Caco-2 (cell line): Measurements from ENCODE around the gene STK36. TPM values are rescaled to one million over a fixed set of nuclear protein-coding genes. Genes with fewer than 3 reads are reported as not detected.

Experiments
- BruUV-seq: library from RNA; stranded (reverse); fragments of 400-500 nt; replicated peaks from 2 replicates; lab custom pipeline; 2021; lab: Mats Ljungman, UMichigan
- CTCF ChIA-PET: fragments of 300-600 bp; sonication (Branson Sonifier 250); formaldehyde crosslinking; loops from one replicate; lab custom pipeline; 2022; ENCODE audit warnings: antibody characterized with exemption; lab: Charles Lee
- POLR2A ChIA-PET: fragments of 300-600 bp; sonication (Branson Sonifier 250); formaldehyde crosslinking; loops from one replicate; lab custom pipeline; 2022; ENCODE audit warnings: antibody characterized with exemption; lab: Charles Lee
- DNase-seq, 2 experiments: peaks; one replicate each; pipeline versions ENCODE4 v3.0.0 to v3.0.0-alpha.2; 2020 to 2022
- H3K27me3 ChIP-seq: replicated peaks from 2 replicates; pipeline ENCODE4 v1.6.0; 2011; ENCODE audit warnings: low read length; ENCODE audit not compliant: control insufficient read depth, insufficient read depth
- H3K36me3 ChIP-seq: 2 replicates; pipeline ENCODE4 v1.5.1; 2011; ENCODE audit warnings: low read length; ENCODE audit not compliant: control insufficient read depth, insufficient read depth
- H3K4me1 ChIP-seq: fragments of 250-450 bp; sonication (Bioruptor Pico); 2 replicates; pipeline ENCODE4 v1.5.1; 2020; ENCODE audit warnings: mild to moderate bottlenecking
- H3K4me3 ChIP-seq: 2 replicates; pipeline ENCODE4 v1.5.1; 2011; ENCODE audit warnings: low read depth, mild to moderate bottlenecking, control low read depth, low read length
- H3K9me3 ChIP-seq: fragments of 250-450 bp; sonication (Bioruptor Pico); 2 replicates; pipeline ENCODE4 v1.5.1; 2020; ENCODE audit warnings: mild to moderate bottlenecking, moderate library complexity
- H3K27ac Mint-ChIP-seq: one replicate; pipeline ENCODE4 v1.8.0; 2022; ENCODE audit warnings: mixed read lengths; ENCODE audit not compliant: unreplicated experiment
- H3K27me3 Mint-ChIP-seq: one replicate; pipeline ENCODE4 v1.8.0; 2022; ENCODE audit warnings: mixed read lengths; ENCODE audit not compliant: insufficient read depth, unreplicated experiment
- H3K36me3 Mint-ChIP-seq: one replicate; pipeline ENCODE4 v1.8.0; 2022; ENCODE audit warnings: mild to moderate bottlenecking, mixed read lengths; ENCODE audit not compliant: insufficient read depth, unreplicated experiment
- H3K4me1 Mint-ChIP-seq: one replicate; pipeline ENCODE4 v1.8.0; 2022; ENCODE audit warnings: low read depth, mixed read lengths; ENCODE audit not compliant: unreplicated experiment
- H3K4me3 Mint-ChIP-seq: one replicate; pipeline ENCODE4 v1.8.0; 2022; ENCODE audit warnings: mild to moderate bottlenecking, moderate library complexity, mixed read lengths; ENCODE audit not compliant: unreplicated experiment
- H3K9me3 Mint-ChIP-seq: one replicate; pipeline ENCODE4 v1.8.0; 2022; ENCODE audit warnings: mixed read lengths; ENCODE audit not compliant: unreplicated experiment
- intact Hi-C: fragments of 100-400 bp; cut with micrococcal nuclease; formaldehyde crosslinking; loops from one replicate; pipeline ENCODE4 v1.10.0; 2022; ENCODE audit not compliant: unreplicated experiment
- total RNA-seq: library from RNA; stranded (reverse); gene quantifications from 2 replicates; pipeline ENCODE4 v1.2.3, GENCODE V29; 2022
- TF ChIP-seq, protein P1 (sequence below), 2 experiments: fragments of 200-600 bp in 1 of 2; IDR thresholded peaks; 1 replicate in 1 of 2; 2 replicates in 1 of 2; pipeline versions ENCODE4 v1.5.1 to v1.8.0; 2011 to 2022; ENCODE audit warnings: antibody characterized with exemption in 1 of 2, control low read depth in 1 of 2, inconsistent platforms in 1 of 2, low read depth in 1 of 2, low read length in 1 of 2, mild to moderate bottlenecking in 1 of 2, moderate library complexity in 1 of 2; ENCODE audit not compliant: insufficient read depth in 1 of 2, severe bottlenecking in 1 of 2, unreplicated experiment in 1 of 2

Gene STK36
- total RNA-seq, 1 experiment from 2014 or later = 44.1 TPM

DNA sequence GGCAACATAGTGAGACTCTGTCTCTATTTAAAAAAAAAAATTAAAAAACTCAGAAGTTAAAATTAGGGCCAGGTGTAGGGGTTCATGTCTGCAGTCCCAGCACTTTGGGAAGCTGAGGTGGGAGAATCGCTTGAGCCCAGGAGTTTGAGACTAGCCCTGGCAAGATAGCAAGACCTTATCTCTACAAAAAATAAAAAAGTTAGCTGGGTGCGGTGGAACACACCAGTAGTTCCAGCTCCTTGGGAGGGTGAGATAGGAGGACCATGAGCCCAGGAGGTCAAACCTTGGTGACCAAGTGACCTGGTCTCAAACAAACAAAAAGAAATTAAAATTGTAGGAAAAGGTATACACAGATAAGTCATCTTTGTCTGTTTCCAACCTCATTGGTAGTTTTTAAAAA is 50.0 kb downstream of the STK36 start:
- no peaks in the 10 kb centered on the region for H3K9me3 Mint-ChIP-seq
- Histone ChIP-seq H3K4me3 (no peak overlapping the region), H3K4me1 (no peaks in the 10 kb centered on the region; the same call in 1 of the 2 replicates), H3K27me3 (no peaks in the 10 kb centered on the region), H3K36me3 (no peaks in the 10 kb centered on the region), H3K9me3 (peaks cover 11% of the 10 kb centered on the region)
- no TSS peak for BruUV-seq
- intact Hi-C loops = no loop called here
- H3K27me3 Mint-ChIP-seq = no peaks in the 10 kb centered on the region
- H3K36me3 Mint-ChIP-seq = peaks cover 25% of the 10 kb centered on the region
- POLR2A ChIA-PET = no interaction called here
- TF ChIP-seq, protein P1, sequence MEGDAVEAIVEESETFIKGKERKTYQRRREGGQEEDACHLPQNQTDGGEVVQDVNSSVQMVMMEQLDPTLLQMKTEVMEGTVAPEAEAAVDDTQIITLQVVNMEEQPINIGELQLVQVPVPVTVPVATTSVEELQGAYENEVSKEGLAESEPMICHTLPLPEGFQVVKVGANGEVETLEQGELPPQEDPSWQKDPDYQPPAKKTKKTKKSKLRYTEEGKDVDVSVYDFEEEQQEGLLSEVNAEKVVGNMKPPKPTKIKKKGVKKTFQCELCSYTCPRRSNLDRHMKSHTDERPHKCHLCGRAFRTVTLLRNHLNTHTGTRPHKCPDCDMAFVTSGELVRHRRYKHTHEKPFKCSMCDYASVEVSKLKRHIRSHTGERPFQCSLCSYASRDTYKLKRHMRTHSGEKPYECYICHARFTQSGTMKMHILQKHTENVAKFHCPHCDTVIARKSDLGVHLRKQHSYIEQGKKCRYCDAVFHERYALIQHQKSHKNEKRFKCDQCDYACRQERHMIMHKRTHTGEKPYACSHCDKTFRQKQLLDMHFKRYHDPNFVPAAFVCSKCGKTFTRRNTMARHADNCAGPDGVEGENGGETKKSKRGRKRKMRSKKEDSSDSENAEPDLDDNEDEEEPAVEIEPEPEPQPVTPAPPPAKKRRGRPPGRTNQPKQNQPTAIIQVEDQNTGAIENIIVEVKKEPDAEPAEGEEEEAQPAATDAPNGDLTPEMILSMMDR (IDR thresholded peaks at IDR 0.05; ENCODE audit: insufficient read depth in 1 of 2, low read depth in 1 of 2, low read length in 1 of 2, severe bottlenecking in 1 of 2, unreplicated experiment in 1 of 2) = no peak
- CTCF ChIA-PET = interaction anchor here (0.6 to 1.5 kb wide), 3 partner anchors 62 to 126 kb away, joined by 3 to 5 read pairs (median 4); partner anchors contain the start of genes BCS1L and ZNF142
- peaks cover 6% of the 10 kb centered on the region for H3K4me1 Mint-ChIP-seq
- DNase-seq = no peak
- H3K4me3 Mint-ChIP-seq = no peak overlapping the region
- no peak overlapping the region for H3K27ac Mint-ChIP-seq

DNA sequence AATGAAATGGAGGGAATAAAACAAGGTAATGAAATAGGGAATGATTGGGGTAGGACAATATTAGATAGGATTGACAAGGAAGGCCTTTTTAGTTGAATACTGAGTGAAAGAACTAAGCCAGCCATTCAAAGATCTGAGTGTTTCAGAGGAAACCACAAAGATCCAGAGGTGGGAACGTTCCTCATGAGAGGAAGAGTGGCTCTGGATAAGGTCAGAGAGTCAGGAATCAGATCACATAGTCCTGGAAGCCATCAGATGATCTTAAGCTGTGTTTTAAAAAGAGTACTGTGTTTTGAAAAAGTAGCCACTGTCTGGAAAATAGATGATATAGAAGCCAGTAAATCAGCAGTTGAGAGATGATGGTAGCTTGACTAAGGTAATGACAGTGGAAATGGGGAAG is 50.5 kb downstream of the STK36 start:
- H3K9me3 Mint-ChIP-seq = no peaks in the 10 kb centered on the region
- POLR2A ChIA-PET = interaction anchor here (0.9 kb wide), 1 partner anchor 12 kb away, joined by 3 read pairs; the partner anchor contains the start of gene TTLL4
- no peaks in the 10 kb centered on the region; the same call in 1 of the 2 replicates for H3K4me1 ChIP-seq
- peaks cover 30% of the 10 kb centered on the region for H3K36me3 Mint-ChIP-seq
- H3K27ac Mint-ChIP-seq = no peak overlapping the region
- no peaks in the 10 kb centered on the region for H3K27me3 Mint-ChIP-seq
- no peak for DNase-seq
- H3K27me3 ChIP-seq = no peaks in the 10 kb centered on the region
- TF ChIP-seq, protein P1 (IDR thresholded peaks at IDR 0.05; ENCODE audit: insufficient read depth in 1 of 2, low read depth in 1 of 2, low read length in 1 of 2, severe bottlenecking in 1 of 2, unreplicated experiment in 1 of 2) = no peak
- H3K4me3 Mint-ChIP-seq = no peak overlapping the region
- BruUV-seq = no TSS peak
- intact Hi-C loops = no loop called here
- no peaks in the 10 kb centered on the region for H3K36me3 ChIP-seq
- CTCF ChIA-PET = interaction anchor here (1.5 kb wide), 1 partner anchor 125 kb away, joined by 5 read pairs; no protein-coding TSS in a partner anchor
- no peak overlapping the region for H3K4me3 ChIP-seq
- peaks cover 6% of the 10 kb centered on the region for H3K4me1 Mint-ChIP-seq
- H3K9me3 ChIP-seq = peaks cover 14% of the 10 kb centered on the region

DNA sequence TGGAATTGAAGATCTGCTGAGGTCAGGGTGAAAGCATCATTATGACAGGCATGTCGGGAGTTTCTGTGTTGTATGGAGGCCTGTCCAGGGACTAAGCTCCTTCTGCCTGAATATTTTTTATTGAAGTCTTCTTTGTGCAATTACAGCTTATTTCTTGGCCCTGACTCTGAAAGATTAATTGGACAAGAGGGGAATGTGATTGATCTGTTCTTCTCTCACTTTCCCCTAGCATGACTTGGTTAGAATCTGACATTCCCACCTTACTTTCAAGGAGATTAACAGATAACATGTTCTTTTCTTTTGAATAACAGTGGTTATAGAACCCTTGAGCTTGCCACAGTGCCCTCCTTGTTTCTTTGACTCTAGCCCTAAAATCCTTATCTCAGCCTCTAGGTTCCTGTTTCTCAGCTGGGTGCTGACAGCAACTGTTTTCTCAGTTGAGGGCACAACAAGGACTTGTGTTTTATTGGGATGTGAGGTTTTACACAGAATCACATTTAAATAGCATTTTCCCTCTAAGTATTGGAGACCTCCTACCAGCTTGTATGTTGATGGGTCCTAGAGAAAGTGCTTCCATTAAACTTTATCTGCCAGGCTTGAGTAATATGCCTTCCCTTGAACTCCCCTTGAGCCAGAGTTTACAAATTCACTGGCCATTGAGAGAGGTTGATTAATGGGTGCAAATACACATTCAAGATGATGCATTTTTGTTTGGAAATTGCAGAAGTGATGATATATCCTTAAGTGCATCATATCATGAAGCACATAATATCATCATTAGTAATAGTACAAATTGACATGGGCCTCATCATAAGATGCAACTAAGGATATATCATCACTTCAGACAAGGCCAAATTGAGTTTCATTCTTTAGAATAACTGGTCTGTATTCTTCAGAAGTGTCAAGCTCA is 51.2 kb downstream of the STK36 start:
- CTCF ChIA-PET = interaction anchor here (0.7 to 1.5 kb wide), 2 partner anchors 12 to 124 kb away, joined by 3 to 5 read pairs; partner anchors contain the start of gene TTLL4

More for the DNA sequence above, 51.2 kb downstream of the STK36 start:
- peaks cover 14% of the 10 kb centered on the region for H3K9me3 ChIP-seq
- no peaks in the 10 kb centered on the region for H3K27me3 ChIP-seq
- no TSS peak for BruUV-seq
- TF ChIP-seq, protein P1 (IDR thresholded peaks at IDR 0.05; ENCODE audit: insufficient read depth in 1 of 2, low read depth in 1 of 2, low read length in 1 of 2, severe bottlenecking in 1 of 2, unreplicated experiment in 1 of 2) = no peak
- H3K9me3 Mint-ChIP-seq = no peaks in the 10 kb centered on the region
- no peak overlapping the region for H3K4me3 Mint-ChIP-seq
- intact Hi-C loops = no loop called here
- peaks cover 37% of the 10 kb centered on the region for H3K36me3 Mint-ChIP-seq
- no peak for DNase-seq
- peaks cover 2% of the 10 kb centered on the region; the same call in 1 of the 2 replicates for H3K36me3 ChIP-seq
- H3K4me1 ChIP-seq = no peaks in the 10 kb centered on the region
- H3K27ac Mint-ChIP-seq = no peak overlapping the region
- POLR2A ChIA-PET = interaction anchor here (0.6 to 0.9 kb wide), 3 partner anchors 13 to 477 kb away, joined by 3 to 7 read pairs (median 3); partner anchors contain the start of genes BCS1L, TTLL4 and ZNF142
- H3K4me1 Mint-ChIP-seq = peaks cover 6% of the 10 kb centered on the region
- H3K27me3 Mint-ChIP-seq = no peaks in the 10 kb centered on the region
- no peak overlapping the region for H3K4me3 ChIP-seq
